BLaER1 (cell line): ENCODE data around the gene SMARCB1.
"Not testable (repeated sequence)": the region's sequence is repeated elsewhere in the genome, so short reads cannot be mapped to it uniquely, and the experiment has no call there.

Experiments
- H3K27ac ChIP-seq: shearing (Covaris generic); formaldehyde crosslinking; 2 replicates; pipeline ENCODE4 v1.8.1; 2022
- H3K27me3 ChIP-seq: shearing (Covaris generic); formaldehyde crosslinking; 2 replicates; pipeline ENCODE4 v1.8.1; 2022
- H3K36me3 ChIP-seq: shearing (Covaris generic); formaldehyde crosslinking; 2 replicates; pipeline ENCODE4 v1.8.1; 2022
- H3K4me1 ChIP-seq: shearing (Covaris generic); formaldehyde crosslinking; 2 replicates; pipeline ENCODE4 v1.8.1; 2022
- H3K4me2 ChIP-seq: shearing (Covaris generic); formaldehyde crosslinking; 2 replicates; pipeline ENCODE4 v1.8.1; 2022
- H3K4me3 ChIP-seq: shearing (Covaris generic); formaldehyde crosslinking; 2 replicates; pipeline ENCODE4 v1.8.1; 2022
- H3K9ac ChIP-seq: shearing (Covaris generic); formaldehyde crosslinking; 2 replicates; pipeline ENCODE4 v1.8.1; 2022
- H3K9me3 ChIP-seq: shearing (Covaris generic); formaldehyde crosslinking; 2 replicates; pipeline ENCODE4 v1.8.1; 2022
- H4K20me1 ChIP-seq: shearing (Covaris generic); formaldehyde crosslinking; 2 replicates; pipeline ENCODE4 v1.8.1; 2022
- Cebpa-rat ChIP-seq: shearing (Covaris generic); IDR thresholded peaks from 2 replicates; pipeline ENCODE4 v1.8.1; 2022

SMARCB1 gene

DNA sequence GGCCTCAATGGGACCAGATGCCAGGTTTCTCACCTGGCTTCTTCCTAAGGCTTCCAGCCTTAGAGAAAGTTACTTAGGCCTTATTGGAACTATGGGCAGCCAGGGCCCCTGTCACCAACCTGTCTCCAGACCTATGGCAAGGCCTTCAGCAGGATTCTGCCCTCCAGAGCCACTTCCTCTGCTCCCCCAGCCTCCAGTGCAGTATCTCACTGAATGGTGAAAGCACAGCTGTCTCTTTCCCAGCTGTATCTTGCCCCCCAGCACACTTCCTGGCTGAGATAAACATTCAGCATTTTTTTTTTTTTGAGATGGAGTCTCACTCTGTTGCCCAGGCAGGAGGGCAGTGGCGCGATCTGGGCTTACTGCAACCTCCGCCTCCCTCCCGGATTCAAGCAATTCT, 72.4 kb downstream of the SMARCB1 start:
- Histone ChIP-seq H3K4me2 (peak overlapping the region; percentile 99), H3K27ac (peak overlapping the region; percentile 10; the same call in 1 of the 2 replicates), H3K27me3 (no peaks in the 10 kb centered on the region)

DNA sequence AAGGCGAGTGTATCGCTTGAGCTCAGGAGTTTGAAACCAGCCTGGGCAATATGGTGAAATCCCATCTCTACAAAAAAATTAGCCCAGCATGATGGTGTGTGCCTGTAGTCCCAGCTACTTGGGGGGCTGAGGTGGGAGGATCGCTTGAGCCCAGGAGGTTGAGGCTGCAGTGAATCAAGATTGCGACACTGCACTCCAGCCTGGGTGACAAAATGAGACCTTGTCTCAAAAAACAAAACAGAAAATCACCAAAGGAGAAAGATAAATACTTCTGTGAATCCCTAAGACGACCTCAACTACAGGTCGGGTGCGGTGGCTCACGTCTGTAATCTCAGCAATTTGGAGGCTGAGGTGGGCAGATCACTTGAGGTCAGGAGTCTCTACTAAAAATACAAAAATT, 73.4 kb downstream of the SMARCB1 start:
- not testable (repeated sequence) for H3K27ac ChIP-seq, H4K20me1 ChIP-seq, H3K4me2 ChIP-seq, H3K36me3 ChIP-seq, H3K9ac ChIP-seq, H3K9me3 ChIP-seq, H3K27me3 ChIP-seq, H3K4me3 ChIP-seq
- 0 out of 2 replicates have a peak, but pooled peaks have one; percentile 40 for TF ChIP-seq Cebpa-rat
- peaks cover 24% of the 10 kb centered on the region for H3K4me1 ChIP-seq

More for the DNA sequence above, 72.4 kb downstream of the SMARCB1 start:
- Histone ChIP-seq H3K4me3 (no peak overlapping the region), H3K9me3 (no peaks in the 10 kb centered on the region), H4K20me1 (no peaks in the 10 kb centered on the region), H3K4me1 (peaks cover 24% of the 10 kb centered on the region), H3K36me3 (peaks cover 5% of the 10 kb centered on the region; the same call in 1 of the 2 replicates), H3K9ac (peak overlapping the region; percentile 52; the same call in 1 of the 2 replicates)
- TF ChIP-seq Cebpa-rat = no peak

DNA sequence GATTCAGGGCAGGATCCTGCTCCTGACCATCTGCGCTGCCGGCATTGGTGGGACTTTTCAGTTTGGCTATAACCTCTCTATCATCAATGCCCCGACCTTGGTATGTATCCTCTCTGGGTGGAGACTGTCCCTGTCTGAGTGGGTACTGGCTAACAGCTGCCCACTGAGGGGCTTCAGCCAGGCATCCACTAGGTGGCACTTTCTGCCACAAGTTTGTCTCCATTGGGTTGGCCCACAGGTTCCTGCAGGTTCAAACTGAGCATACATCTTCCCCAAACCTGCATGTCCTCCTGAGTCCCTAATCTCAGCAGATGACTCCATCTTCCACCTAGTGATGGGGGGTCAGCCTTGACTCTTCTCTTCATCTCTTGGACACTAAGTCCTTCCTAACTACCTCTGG, 75.3 kb downstream of the SMARCB1 start:
- Histone ChIP-seq H3K27ac (no peak overlapping the region), H3K9ac (no peak overlapping the region), H3K9me3 (no peaks in the 10 kb centered on the region), H4K20me1 (no peaks in the 10 kb centered on the region), H3K4me1 (peaks cover 18% of the 10 kb centered on the region), H3K4me3 (no peak overlapping the region), H3K27me3 (no peaks in the 10 kb centered on the region), H3K36me3 (peaks cover 13% of the 10 kb centered on the region; the same call in 1 of the 2 replicates), H3K4me2 (no peak overlapping the region)
- no peak for TF ChIP-seq Cebpa-rat

DNA sequence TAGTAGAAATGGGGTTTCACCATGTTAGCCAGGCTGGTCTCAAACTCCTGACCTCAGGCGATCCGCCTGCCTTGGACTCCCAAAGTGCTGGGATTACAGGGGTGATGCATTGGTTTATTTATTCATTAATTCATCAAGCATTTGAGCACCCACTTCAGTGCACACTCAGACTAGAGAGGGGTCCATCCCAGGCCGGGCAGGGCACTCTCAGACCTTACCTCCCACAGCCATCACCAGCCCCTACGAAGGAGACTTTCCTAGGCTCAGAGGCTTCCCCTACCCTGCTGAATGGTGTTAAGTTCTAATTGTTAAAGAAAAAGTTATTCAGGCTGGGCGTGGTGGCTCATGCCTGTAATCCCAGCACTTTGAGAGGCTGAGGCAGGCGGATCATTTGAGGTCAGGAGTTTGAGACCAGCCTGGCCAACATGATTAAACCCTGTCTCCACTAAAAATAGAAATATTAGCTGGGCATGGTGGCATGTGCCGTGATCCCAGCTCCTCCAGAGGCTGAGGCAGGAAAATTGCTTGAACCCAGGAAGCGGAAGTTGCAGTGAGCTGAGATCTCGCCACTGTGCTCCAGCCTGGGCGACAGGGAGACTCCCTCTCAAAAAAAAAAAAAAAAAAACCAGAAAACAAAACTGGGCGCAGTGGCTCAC, 77.9 kb downstream of the SMARCB1 start:
- H3K9me3 ChIP-seq, H3K4me1 ChIP-seq, H3K9ac ChIP-seq, H3K4me3 ChIP-seq, H3K27me3 ChIP-seq, H3K4me2 ChIP-seq, H3K27ac ChIP-seq, H4K20me1 ChIP-seq: not testable (repeated sequence)
- peaks cover 36% of the 10 kb centered on the region for H3K36me3 ChIP-seq

GRCh38 chr22:23868580-23868979, 81.8 kb downstream of the SMARCB1 start:
- Histone ChIP-seq H4K20me1 (no peaks in the 10 kb centered on the region), H3K36me3 (peaks cover 39% of the 10 kb centered on the region), H3K4me3 (no peak overlapping the region), H3K9me3 (no peaks in the 10 kb centered on the region), H3K27me3 (no peaks in the 10 kb centered on the region), H3K4me2 (no peak overlapping the region), H3K4me1 (no peaks in the 10 kb centered on the region), H3K27ac (no peak overlapping the region), H3K9ac (no peak overlapping the region)
- no peak for TF ChIP-seq Cebpa-rat

DNA sequence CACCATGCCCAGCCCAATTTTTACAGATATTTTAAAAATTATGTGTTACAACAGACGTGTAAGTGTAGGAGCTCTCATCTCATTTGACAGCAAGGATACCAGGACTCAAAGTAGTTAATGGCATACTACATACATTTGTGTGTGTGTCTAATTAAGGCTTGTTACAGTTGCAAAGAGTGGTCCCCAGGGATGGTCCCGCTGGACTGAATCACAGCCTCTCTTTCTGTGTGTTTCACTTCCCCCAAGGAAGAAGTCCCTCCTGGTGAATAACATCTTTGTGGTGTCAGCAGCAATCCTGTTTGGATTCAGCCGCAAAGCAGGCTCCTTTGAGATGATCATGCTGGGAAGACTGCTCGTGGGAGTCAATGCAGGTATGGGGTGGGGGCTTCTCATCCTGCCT, 88.1 kb downstream of the SMARCB1 start:
- no peak for TF ChIP-seq Cebpa-rat
- H3K27me3 ChIP-seq = no peaks in the 10 kb centered on the region
- H3K4me3 ChIP-seq = no peak overlapping the region
- H3K9me3 ChIP-seq = peaks cover 7% of the 10 kb centered on the region; the same call in 1 of the 2 replicates
- no peak overlapping the region for H3K27ac ChIP-seq
- peaks cover 49% of the 10 kb centered on the region for H3K36me3 ChIP-seq
- H3K9ac ChIP-seq = peak overlapping the region; percentile 50; the same call in 1 of the 2 replicates
- H3K4me1 ChIP-seq = peaks cover 30% of the 10 kb centered on the region
- H4K20me1 ChIP-seq = no peaks in the 10 kb centered on the region
- peak overlapping the region; percentile 86 for H3K4me2 ChIP-seq

- H3K36me3 ChIP-seq = peaks cover 46% of the 10 kb centered on the region
- H3K9ac ChIP-seq = no peak overlapping the region
- H3K27me3 ChIP-seq = no peaks in the 10 kb centered on the region
- H4K20me1 ChIP-seq = no peaks in the 10 kb centered on the region
- TF ChIP-seq Cebpa-rat = no peak
- peaks cover 30% of the 10 kb centered on the region for H3K4me1 ChIP-seq
- H3K4me3 ChIP-seq = no peak overlapping the region
- 0 out of 2 replicates have a peak overlapping the region, but pooled peaks have one; percentile 11 for H3K27ac ChIP-seq
- peaks cover 10% of the 10 kb centered on the region; the same call in 1 of the 2 replicates for H3K9me3 ChIP-seq
- H3K4me2 ChIP-seq = no peak overlapping the region
Observed at GRCh38 chr22:23875801-23876200, 89.0 kb downstream of the SMARCB1 start.

GRCh38 chr22:23877566-23877965, 90.8 kb downstream of the SMARCB1 start:
- Histone ChIP-seq H3K4me3 (no peak overlapping the region), H3K36me3 (peaks cover 57% of the 10 kb centered on the region), H3K27me3 (no peaks in the 10 kb centered on the region), H3K9ac (no peak overlapping the region), H3K27ac (no peak overlapping the region), H4K20me1 (no peaks in the 10 kb centered on the region), H3K4me1 (peaks cover 30% of the 10 kb centered on the region), H3K4me2 (no peak overlapping the region), H3K9me3 (peaks cover 10% of the 10 kb centered on the region; the same call in 1 of the 2 replicates)
- TF ChIP-seq Cebpa-rat = no peak

DNA sequence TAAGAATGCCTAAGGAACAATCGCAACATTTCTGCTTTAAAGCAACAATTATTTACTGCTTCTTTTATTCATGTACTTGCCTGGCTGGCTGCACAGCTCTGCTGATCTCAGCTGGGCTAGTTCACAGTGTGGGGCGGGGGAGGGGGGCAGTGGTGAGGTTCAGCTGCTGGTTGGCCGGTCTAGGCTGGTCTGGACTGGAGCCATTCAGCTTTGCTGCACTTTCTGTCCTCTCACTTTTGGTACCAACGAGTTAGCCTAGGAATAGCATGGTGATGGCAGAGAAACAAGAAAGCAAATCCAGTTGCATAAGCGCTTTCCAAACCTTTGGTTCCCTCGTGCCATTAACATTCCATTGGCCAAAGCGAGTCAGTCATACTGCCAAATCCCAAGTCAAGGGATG, 91.5 kb downstream of the SMARCB1 start:
- no peak for TF ChIP-seq Cebpa-rat

DNA sequence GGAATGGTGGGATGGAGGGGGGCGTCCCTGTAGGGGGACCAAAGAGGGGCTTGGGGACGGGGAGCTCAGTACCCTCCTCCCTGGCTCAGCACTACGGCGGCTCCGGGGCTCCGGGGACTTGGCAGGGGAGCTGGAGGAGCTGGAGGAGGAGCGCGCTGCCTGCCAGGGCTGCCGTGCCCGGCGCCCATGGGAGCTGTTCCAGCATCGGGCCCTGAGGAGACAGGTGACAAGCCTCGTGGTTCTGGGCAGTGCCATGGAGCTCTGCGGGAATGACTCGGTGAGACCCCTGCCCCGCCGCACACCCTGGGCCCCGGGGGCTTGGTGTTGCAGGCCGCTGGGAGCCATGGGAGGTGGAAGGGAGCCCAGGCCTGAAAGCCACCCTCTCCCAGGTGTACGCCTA, 95.6 kb downstream of the SMARCB1 start:
- Histone ChIP-seq H3K4me3 (no peak overlapping the region), H3K4me2 (no peak overlapping the region), H4K20me1 (no peaks in the 10 kb centered on the region), H3K4me1 (peaks cover 10% of the 10 kb centered on the region; the same call in 1 of the 2 replicates), H3K9ac (no peak overlapping the region), H3K9me3 (peaks cover 10% of the 10 kb centered on the region; the same call in 1 of the 2 replicates), H3K27ac (no peak overlapping the region), H3K36me3 (peaks cover 44% of the 10 kb centered on the region), H3K27me3 (no peaks in the 10 kb centered on the region)
- TF ChIP-seq Cebpa-rat = no peak

More for the DNA sequence above, 91.5 kb downstream of the SMARCB1 start:
- peaks cover 63% of the 10 kb centered on the region for H3K36me3 ChIP-seq
- peaks cover 30% of the 10 kb centered on the region for H3K4me1 ChIP-seq
- no peaks in the 10 kb centered on the region for H4K20me1 ChIP-seq
- no peak overlapping the region for H3K9ac ChIP-seq
- no peaks in the 10 kb centered on the region for H3K27me3 ChIP-seq
- H3K9me3 ChIP-seq = peaks cover 10% of the 10 kb centered on the region; the same call in 1 of the 2 replicates
- H3K27ac ChIP-seq = no peak overlapping the region
- no peak overlapping the region for H3K4me3 ChIP-seq
- H3K4me2 ChIP-seq = no peak overlapping the region
